Measurements from ENCODE around the gene CNGA3. TPM values are rescaled to one million over a fixed set of nuclear protein-coding genes. Genes with fewer than 3 reads are reported as not detected.

CNGA3 gene
- total and polyA plus RNA-seq, 10 of the 15 experiments (the other 5 are each of a cell fraction or from before 2014, with no cell fraction given) = not detected

DNA sequence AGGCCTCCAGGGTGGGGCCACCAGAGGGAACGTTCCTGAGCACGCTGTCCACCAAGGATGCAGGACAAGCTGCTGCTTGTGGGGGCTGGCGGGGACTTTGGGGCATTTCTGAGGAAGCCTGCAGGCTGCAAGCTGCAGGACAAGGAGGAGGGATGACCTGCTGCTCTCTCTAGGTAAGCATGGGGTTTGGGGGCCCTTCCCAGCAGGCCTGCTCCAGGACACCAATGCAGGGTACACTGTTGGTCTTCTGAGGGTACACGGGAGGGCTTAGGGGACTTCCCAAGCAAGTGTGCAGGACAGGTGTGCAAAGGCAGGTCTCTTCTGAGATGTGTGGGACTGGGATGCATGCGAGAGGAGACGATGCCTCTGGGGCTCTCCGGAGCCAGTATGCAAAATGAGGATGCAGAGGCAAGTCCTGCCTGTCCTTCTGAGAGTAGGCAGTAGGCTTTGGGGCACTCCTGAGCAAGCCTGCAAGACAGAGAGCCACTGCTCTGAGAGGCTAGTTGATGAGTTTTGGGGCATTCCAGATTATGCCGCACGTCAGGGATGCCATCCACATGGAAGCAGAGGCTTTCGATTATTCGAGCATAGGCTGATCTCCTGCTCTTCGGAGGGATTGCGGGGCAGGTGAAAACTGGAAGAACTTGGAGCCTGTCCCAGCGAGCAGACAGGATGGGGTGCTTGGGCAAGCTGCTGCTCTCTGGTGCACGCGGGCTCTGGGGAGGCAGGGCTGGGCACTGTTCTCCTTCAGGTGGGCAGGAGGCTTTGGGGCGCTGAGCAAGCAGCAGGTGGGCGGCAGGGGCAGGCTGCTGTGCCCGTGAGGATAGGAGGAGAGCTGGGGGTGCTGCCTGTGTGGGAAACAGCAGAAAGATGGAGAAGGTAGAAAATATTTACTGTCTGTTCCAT is 44.6 kb downstream of the CNGA3 start:
- Histone ChIP-seq H3K27me3 (replicated peaks in 1 of 2; ENCODE audit: control insufficient read depth in 2 of 2, insufficient read depth in 2 of 2, low read length in 1 of 2) (no peaks in the 10 kb centered on the region; a peak in 1 of 4 replicates), H3K9ac (ENCODE audit: control insufficient read depth, insufficient read depth, low read length) (no peak overlapping the region), H3K27ac (ENCODE audit: control insufficient read depth, insufficient read depth) (no peak overlapping the region), H4K20me1 (ENCODE audit: control insufficient read depth, insufficient read depth) (no peaks in the 10 kb centered on the region), H3K4me1 (ENCODE audit: control insufficient read depth, insufficient read depth, low read length) (no peaks in the 10 kb centered on the region), H2AFZ (ENCODE audit: control insufficient read depth, low read depth, low read length) (no peak overlapping the region), H3K79me2 (ENCODE audit: control insufficient read depth, insufficient read depth, low read length) (no peaks in the 10 kb centered on the region), H3K4me3 (no peak overlapping the region), H3K4me2 (ENCODE audit: control insufficient read depth, insufficient read depth) (no peak overlapping the region), H3K9me3 (replicated peaks; ENCODE audit: control insufficient read depth, insufficient read depth, low read length) (no peaks in the 10 kb centered on the region; the same call in 2 of the 3 replicates), H3K36me3 (ENCODE audit: control insufficient read depth in 2 of 2, insufficient read depth in 2 of 2, low read length in 1 of 2) (no peaks in the 10 kb centered on the region)
- BruUV-seq (replicated peaks) = no TSS peak
- TF ChIP-seq NR2C1 (IDR thresholded peaks at IDR 0.05) (no peak), ZBED1 (IDR thresholded peaks at IDR 0.05; ENCODE audit: borderline replicate concordance) (no peak), STAT3 (IDR thresholded peaks at IDR 0.05; ENCODE audit: low read depth, low read length) (no peak), SP1 (IDR thresholded peaks at IDR 0.05; ENCODE audit: low read depth, low read length) (no peak), HCFC1 (IDR thresholded peaks at IDR 0.05; ENCODE audit: low read length) (no peak), CREM (IDR thresholded peaks at IDR 0.05; ENCODE audit: low read depth) (no peak), EGR1 (IDR thresholded peaks at IDR 0.05; ENCODE audit: borderline replicate concordance in 1 of 2, low read depth in 2 of 2, low read length in 2 of 2) (no peak), ASH2L (IDR thresholded peaks at IDR 0.05; ENCODE audit: borderline replicate concordance, low read depth) (no peak), JUNB (IDR thresholded peaks at IDR 0.05) (no peak), ZZZ3 (IDR thresholded peaks at IDR 0.05; ENCODE audit: control insufficient read depth, insufficient read length, low read depth) (no peak)
- TF ChIP-seq, protein P1, sequence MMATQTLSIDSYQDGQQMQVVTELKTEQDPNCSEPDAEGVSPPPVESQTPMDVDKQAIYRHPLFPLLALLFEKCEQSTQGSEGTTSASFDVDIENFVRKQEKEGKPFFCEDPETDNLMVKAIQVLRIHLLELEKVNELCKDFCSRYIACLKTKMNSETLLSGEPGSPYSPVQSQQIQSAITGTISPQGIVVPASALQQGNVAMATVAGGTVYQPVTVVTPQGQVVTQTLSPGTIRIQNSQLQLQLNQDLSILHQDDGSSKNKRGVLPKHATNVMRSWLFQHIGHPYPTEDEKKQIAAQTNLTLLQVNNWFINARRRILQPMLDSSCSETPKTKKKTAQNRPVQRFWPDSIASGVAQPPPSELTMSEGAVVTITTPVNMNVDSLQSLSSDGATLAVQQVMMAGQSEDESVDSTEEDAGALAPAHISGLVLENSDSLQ (IDR thresholded peaks at IDR 0.05) = no peak
- TF ChIP-seq, protein P2, sequence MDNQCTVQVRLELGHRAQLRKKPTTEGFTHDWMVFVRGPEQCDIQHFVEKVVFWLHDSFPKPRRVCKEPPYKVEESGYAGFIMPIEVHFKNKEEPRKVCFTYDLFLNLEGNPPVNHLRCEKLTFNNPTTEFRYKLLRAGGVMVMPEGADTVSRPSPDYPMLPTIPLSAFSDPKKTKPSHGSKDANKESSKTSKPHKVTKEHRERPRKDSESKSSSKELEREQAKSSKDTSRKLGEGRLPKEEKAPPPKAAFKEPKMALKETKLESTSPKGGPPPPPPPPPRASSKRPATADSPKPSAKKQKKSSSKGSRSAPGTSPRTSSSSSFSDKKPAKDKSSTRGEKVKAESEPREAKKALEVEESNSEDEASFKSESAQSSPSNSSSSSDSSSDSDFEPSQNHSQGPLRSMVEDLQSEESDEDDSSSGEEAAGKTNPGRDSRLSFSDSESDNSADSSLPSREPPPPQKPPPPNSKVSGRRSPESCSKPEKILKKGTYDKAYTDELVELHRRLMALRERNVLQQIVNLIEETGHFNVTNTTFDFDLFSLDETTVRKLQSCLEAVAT (IDR thresholded peaks at IDR 0.05) = no peak
- ATAC-seq = no peak
- SMC1A ChIA-PET (ENCODE audit: uncharacterized antibody, unreplicated experiment) = no interaction called here
- CTCF ChIA-PET = interaction anchor here (1.1 kb wide), 1 partner anchor 641 kb away, joined by 3 read pairs; no protein-coding TSS in a partner anchor
- 48% methylated on average over 19 of the region's 19 CpGs for WGBS (ENCODE audit: insufficient coverage, insufficient replicate concordance, low lambda C conversion rate, missing lambda C conversion rate)
- intact Hi-C loops (cut with micrococcal nuclease; ENCODE audit: unreplicated experiment) (no loop called here), in situ Hi-C loops (cut with MboI) (no loop called here)
- POLR2A ChIA-PET = no interaction called here
- RAD21 ChIA-PET (ENCODE audit: unreplicated experiment) = no interaction called here
- no peak for FAIRE-seq
- no peak for DNase-seq (ENCODE audit: low read depth, low spot score)
